ENCODE measurements around the gene VPS13D.
"Not testable (repeated sequence)": the region's sequence is repeated elsewhere in the genome, so short reads cannot be mapped to it uniquely, and the experiment has no call there.

The VPS13D gene

DNA sequence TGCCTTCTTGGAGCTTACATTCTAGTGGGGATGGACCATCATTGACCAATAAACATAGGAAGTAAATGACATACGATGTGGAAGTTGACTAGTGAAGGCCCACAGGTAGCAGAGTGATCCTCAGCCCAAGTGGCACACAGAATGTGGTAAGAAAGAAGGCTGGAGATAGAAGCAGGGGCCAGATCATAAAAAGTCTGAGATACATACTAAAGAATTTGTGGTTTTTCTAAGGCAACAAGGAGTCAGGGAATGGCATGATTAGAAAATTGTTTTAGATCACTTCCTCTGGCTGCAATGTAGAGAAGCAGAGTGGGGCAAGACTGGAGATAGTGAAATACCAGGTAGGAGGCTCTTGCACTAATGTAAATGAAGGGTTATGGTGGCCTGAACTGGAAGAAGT, 154.0 kb downstream of the VPS13D start:
- no peak for TF ChIP-seq CTCF (IDR thresholded peaks at IDR 0.05; ENCODE audit: low read depth, low read length)
- no peak for DNase-seq (ENCODE audit: low read depth in 2 of 2)
- no peak overlapping the region for H3K4me3 ChIP-seq (replicated peaks in 1 of 2; ENCODE audit: low read depth in 2 of 2, low read length in 2 of 2)

- H3K4me3 ChIP-seq (replicated peaks in 1 of 2; ENCODE audit: low read depth in 2 of 2, low read length in 2 of 2) = no peak overlapping the region
- no peak for DNase-seq (ENCODE audit: low read depth in 2 of 2)
- TF ChIP-seq CTCF (IDR thresholded peaks at IDR 0.05; ENCODE audit: low read depth, low read length) = no peak
Observed at GRCh38 chr1:12384836-12385456, 155.1 kb downstream of the VPS13D start.

DNA sequence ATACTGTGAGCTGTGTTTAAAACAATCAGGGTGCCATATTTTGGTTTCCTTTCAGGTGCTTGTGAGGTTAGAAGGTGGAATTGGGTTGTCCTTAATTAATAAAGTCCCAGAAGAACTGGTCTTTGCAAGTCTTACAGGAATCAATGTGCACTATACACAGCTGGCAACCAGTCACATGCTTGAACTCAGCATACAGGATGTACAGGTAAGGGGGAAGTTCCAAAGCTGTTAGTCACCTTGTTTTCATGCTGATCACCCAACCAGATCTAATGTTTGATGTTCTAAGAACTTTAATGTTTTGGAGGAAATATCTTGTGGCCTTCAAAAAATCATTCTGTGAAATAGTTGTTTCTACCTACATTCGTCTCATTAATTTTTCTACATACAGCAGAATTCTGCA, 156.3 kb downstream of the VPS13D start:
- H3K4me3 ChIP-seq (replicated peaks in 1 of 2; ENCODE audit: low read depth in 2 of 2, low read length in 2 of 2) = no peak overlapping the region
- TF ChIP-seq CTCF (IDR thresholded peaks at IDR 0.05; ENCODE audit: low read depth, low read length) = no peak
- DNase-seq (ENCODE audit: low read depth in 2 of 2) = no peak

DNA sequence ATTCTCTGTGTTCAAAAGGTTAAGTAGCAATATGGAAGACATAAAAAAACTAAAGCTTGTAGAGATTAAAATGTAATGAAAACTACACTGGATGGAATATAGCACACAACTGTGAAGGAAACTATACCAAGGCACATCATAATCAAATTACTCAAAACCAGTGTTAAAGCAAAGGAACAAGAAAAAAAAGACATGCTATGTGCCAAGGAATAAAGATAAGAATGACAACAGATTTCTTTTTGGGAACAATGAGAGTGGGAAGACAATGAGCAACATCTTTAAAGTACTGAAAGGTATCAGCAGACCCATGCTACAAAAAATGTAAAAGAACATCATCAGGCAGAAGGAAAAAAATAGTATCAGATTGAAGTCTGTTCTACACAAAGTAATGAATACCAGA, 157.8 kb downstream of the VPS13D start:
- no peak for TF ChIP-seq CTCF (IDR thresholded peaks at IDR 0.05; ENCODE audit: low read depth, low read length)
- no peak overlapping the region for H3K4me3 ChIP-seq (replicated peaks in 1 of 2; ENCODE audit: low read depth in 2 of 2, low read length in 2 of 2)
- peak; percentile 17 to 36 for DNase-seq (ENCODE audit: low read depth in 2 of 2)

GRCh38 chr1:12390296-12390695, 160.5 kb downstream of the VPS13D start:
- H3K4me3 ChIP-seq (replicated peaks in 1 of 2; ENCODE audit: low read depth in 2 of 2, low read length in 2 of 2); DNase-seq (ENCODE audit: low read depth in 2 of 2): not testable (repeated sequence)

GRCh38 chr1:12397462-12398450, 167.9 kb downstream of the VPS13D start:
- peak in 1 of 2 donors; percentile 61 for DNase-seq (ENCODE audit: low read depth in 2 of 2)
- TF ChIP-seq CTCF (IDR thresholded peaks at IDR 0.05; ENCODE audit: low read depth, low read length) = no peak
- no peak overlapping the region for H3K4me3 ChIP-seq (replicated peaks in 1 of 2; ENCODE audit: low read depth in 2 of 2, low read length in 2 of 2)

- H3K4me3 ChIP-seq (replicated peaks in 1 of 2; ENCODE audit: low read depth in 2 of 2, low read length in 2 of 2) = no peak overlapping the region
- DNase-seq (ENCODE audit: low read depth in 2 of 2) = no peak
- TF ChIP-seq CTCF (IDR thresholded peaks at IDR 0.05; ENCODE audit: low read depth, low read length) = no peak
Observed at GRCh38 chr1:12398479-12398878, 168.6 kb downstream of the VPS13D start.
